SK-N-SH treated with all-trans-retinoic acid at 6 μM for 48 hours (cell line): Measurements from ENCODE around the gene LGALS7.
"Not testable (repeated sequence)": the region's sequence is repeated elsewhere in the genome, so short reads cannot be mapped to it uniquely, and the experiment has no call there.

Experiments
- ATAC-seq: fragments of 200-7000 bp; cut with Tn5 transposase; 3 replicates; pipeline ENCODE4 v1.9.1; 2020; ENCODE audit warnings: mild to moderate bottlenecking, moderate library complexity
- BACH2 ChIP-seq: fragments of 250-450 bp; sonication (Bioruptor Pico); IDR thresholded peaks from 2 replicates; pipeline ENCODE4 v1.9.0; 2021; ENCODE audit warnings: mild to moderate bottlenecking, borderline replicate concordance
- CSDC2 ChIP-seq: fragments of 250-450 bp; sonication (Bioruptor Pico); IDR thresholded peaks from 2 replicates; pipeline ENCODE4 v1.5.0; 2020; ENCODE audit warnings: mild to moderate bottlenecking, moderate library complexity
- ESRRG ChIP-seq: fragments of 250-450 bp; sonication (Bioruptor Pico); IDR thresholded peaks from 2 replicates; pipeline ENCODE4 v1.6.1; 2021; ENCODE audit warnings: mild to moderate bottlenecking
- ISL1 ChIP-seq: fragments of 250-450 bp; sonication (Bioruptor Pico); IDR thresholded peaks from 2 replicates; pipeline ENCODE4 v2.1.2; 2022; ENCODE audit warnings: mild to moderate bottlenecking, moderate library complexity
- OSR1 ChIP-seq: fragments of 250-450 bp; sonication (Bioruptor Pico); IDR thresholded peaks from 2 replicates; pipeline ENCODE4 v1.8.0; 2022; ENCODE audit warnings: moderate library complexity, mild to moderate bottlenecking, inconsistent platforms
- PPARA ChIP-seq: fragments of 250-450 bp; sonication (Bioruptor Pico); IDR thresholded peaks from 2 replicates; pipeline ENCODE4 v1.5.0; 2020; ENCODE audit warnings: mild to moderate bottlenecking, borderline replicate concordance
- RARB ChIP-seq: fragments of 250-450 bp; sonication (Bioruptor Pico); IDR thresholded peaks from 2 replicates; pipeline ENCODE4 v1.8.0; 2021; ENCODE audit warnings: mild to moderate bottlenecking, moderate library complexity
- SNAI2 ChIP-seq: fragments of 250-450 bp; sonication (Bioruptor Pico); IDR thresholded peaks from 2 replicates; pipeline ENCODE4 v1.5.0; 2020; ENCODE audit warnings: mild to moderate bottlenecking, moderate library complexity
- TCF4 ChIP-seq: fragments of 250-450 bp; sonication (Bioruptor Pico); IDR thresholded peaks from 2 replicates; pipeline ENCODE4 v1.8.0; 2021; ENCODE audit warnings: mild to moderate bottlenecking, moderate library complexity, borderline replicate concordance
- TOX ChIP-seq: fragments of 250-450 bp; sonication (Bioruptor Pico); IDR thresholded peaks from 2 replicates; pipeline ENCODE4 v1.8.0; 2021; ENCODE audit warnings: mild to moderate bottlenecking, moderate library complexity, borderline replicate concordance
- ZC3H10 ChIP-seq: fragments of 250-450 bp; sonication (Bioruptor Pico); IDR thresholded peaks from 2 replicates; pipeline ENCODE4 v1.5.1; 2021; ENCODE audit warnings: mild to moderate bottlenecking, moderate library complexity
- ZFP3 ChIP-seq: fragments of 250-450 bp; sonication (Bioruptor Pico); IDR thresholded peaks from 2 replicates; pipeline ENCODE4 v1.5.0; 2020; ENCODE audit warnings: mild to moderate bottlenecking, moderate library complexity
- ZFP30 ChIP-seq: fragments of 450-650 bp; formaldehyde crosslinking; IDR thresholded peaks from 2 replicates; pipeline ENCODE4 v1.5.0; 2022; ENCODE audit warnings: mild to moderate bottlenecking, moderate library complexity
- ZNF565 ChIP-seq: fragments of 450-650 bp; formaldehyde crosslinking; conservative IDR thresholded peaks from 2 replicates; pipeline ENCODE4 v1.5.0; 2020; ENCODE audit warnings: low read depth, mild to moderate bottlenecking, moderate library complexity
- ZNF70 ChIP-seq: fragments of 450-650 bp; formaldehyde crosslinking; IDR thresholded peaks from 2 replicates; pipeline ENCODE4 v1.5.0; 2020; ENCODE audit warnings: mild to moderate bottlenecking, moderate library complexity
- ZNF8 ChIP-seq: fragments of 450-650 bp; formaldehyde crosslinking; IDR thresholded peaks from 2 replicates; pipeline ENCODE4 v1.5.0; 2020; ENCODE audit warnings: mild to moderate bottlenecking, moderate library complexity
- TF ChIP-seq, protein P1 (sequence below): fragments of 250-450 bp; sonication (Bioruptor Pico); IDR thresholded peaks from 2 replicates; pipeline ENCODE4 v1.5.1; 2020; ENCODE audit warnings: low read depth, mild to moderate bottlenecking, moderate library complexity
- TF ChIP-seq, protein P2 (sequence below): fragments of 250-450 bp; sonication (Bioruptor Pico); IDR thresholded peaks from 2 replicates; pipeline ENCODE4 v1.5.1; 2021; ENCODE audit warnings: mild to moderate bottlenecking, moderate library complexity
- TF ChIP-seq, protein P3 (sequence below): fragments of 250-450 bp; sonication (Bioruptor Pico); IDR thresholded peaks from 2 replicates; pipeline ENCODE4 v1.8.0; 2021; ENCODE audit warnings: low read depth, mild to moderate bottlenecking, moderate library complexity, borderline replicate concordance
- TF ChIP-seq, protein P4 (sequence below): fragments of 250-450 bp; sonication (Bioruptor Pico); IDR thresholded peaks from 2 replicates; pipeline ENCODE4 v1.5.0; 2020; ENCODE audit warnings: mild to moderate bottlenecking, moderate library complexity

Gene LGALS7

DNA sequence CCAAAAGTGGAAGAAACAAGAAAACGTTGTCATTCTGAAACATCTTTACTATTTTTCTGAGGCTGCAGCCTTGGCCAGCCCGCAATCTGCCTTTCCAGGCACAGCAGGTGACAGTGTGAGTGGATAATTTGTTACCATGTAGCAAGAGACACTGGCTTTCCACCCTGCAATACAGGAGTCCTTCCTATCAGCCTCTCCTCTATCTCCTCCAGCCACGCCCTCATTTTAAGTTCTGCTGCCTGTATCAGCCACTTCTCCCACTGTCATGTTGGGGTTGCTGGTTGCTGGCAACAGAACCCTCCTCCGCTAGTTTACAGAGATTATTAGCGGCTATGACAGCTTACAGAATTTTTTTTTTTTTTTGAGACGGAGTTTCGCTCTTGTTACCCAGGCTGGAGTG, 7.7 kb upstream of the LGALS7 start:
- TF ChIP-seq ISL1 (CRISPR knock-in tag) (no peak), PPARA (CRISPR knock-in tag) (no peak)
- ATAC-seq = no peak

DNA sequence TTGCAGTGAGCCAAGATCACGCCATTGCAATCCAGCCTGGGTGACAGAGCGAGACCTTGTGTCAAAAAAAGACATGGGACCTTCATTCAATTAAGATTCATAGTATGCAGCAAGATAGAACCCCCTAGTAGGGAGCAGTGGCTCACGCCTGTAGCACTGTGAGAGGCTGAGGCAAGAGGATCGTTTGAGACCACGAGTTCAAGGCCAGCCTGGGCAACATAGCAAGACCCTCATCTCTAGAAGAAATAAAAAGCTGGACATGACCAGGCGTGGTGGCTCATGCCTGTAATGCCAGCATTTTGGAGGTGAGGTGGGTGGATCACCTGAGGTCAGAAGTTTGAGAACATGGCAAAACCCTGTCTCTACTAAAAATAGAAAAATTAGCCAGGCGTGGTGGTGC, 7.1 kb upstream of the LGALS7 start:
- TF ChIP-seq TCF4 (CRISPR knock-in tag) (no peak), ZNF565 (no peak), CSDC2 (CRISPR knock-in tag) (no peak), RARB (no peak), OSR1 (CRISPR knock-in tag) (no peak), BACH2 (CRISPR knock-in tag) (no peak), ZNF8 (CRISPR knock-in tag) (no peak), ESRRG (CRISPR knock-in tag) (no peak), TOX (CRISPR knock-in tag) (no peak), SNAI2 (CRISPR knock-in tag) (no peak), ZNF70 (CRISPR knock-in tag) (no peak), ZC3H10 (CRISPR knock-in tag) (no peak), PPARA (CRISPR knock-in tag) (no peak), ISL1 (CRISPR knock-in tag) (no peak), ZFP30 (CRISPR knock-in tag) (no peak), ZFP3 (CRISPR knock-in tag) (no peak)
- TF ChIP-seq, protein P1, sequence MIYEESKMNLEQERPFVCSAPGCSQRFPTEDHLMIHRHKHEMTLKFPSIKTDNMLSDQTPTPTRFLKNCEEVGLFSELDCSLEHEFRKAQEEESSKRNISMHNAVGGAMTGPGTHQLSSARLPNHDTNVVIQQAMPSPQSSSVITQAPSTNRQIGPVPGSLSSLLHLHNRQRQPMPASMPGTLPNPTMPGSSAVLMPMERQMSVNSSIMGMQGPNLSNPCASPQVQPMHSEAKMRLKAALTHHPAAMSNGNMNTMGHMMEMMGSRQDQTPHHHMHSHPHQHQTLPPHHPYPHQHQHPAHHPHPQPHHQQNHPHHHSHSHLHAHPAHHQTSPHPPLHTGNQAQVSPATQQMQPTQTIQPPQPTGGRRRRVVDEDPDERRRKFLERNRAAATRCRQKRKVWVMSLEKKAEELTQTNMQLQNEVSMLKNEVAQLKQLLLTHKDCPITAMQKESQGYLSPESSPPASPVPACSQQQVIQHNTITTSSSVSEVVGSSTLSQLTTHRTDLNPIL (CRISPR knock-in tag) = no peak
- TF ChIP-seq, protein P2, sequence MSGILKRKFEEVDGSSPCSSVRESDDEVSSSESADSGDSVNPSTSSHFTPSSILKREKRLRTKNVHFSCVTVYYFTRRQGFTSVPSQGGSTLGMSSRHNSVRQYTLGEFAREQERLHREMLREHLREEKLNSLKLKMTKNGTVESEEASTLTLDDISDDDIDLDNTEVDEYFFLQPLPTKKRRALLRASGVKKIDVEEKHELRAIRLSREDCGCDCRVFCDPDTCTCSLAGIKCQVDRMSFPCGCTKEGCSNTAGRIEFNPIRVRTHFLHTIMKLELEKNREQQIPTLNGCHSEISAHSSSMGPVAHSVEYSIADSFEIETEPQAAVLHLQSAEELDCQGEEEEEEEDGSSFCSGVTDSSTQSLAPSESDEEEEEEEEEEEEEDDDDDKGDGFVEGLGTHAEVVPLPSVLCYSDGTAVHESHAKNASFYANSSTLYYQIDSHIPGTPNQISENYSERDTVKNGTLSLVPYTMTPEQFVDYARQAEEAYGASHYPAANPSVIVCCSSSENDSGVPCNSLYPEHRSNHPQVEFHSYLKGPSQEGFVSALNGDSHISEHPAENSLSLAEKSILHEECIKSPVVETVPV (CRISPR knock-in tag) = no peak
- TF ChIP-seq, protein P3, sequence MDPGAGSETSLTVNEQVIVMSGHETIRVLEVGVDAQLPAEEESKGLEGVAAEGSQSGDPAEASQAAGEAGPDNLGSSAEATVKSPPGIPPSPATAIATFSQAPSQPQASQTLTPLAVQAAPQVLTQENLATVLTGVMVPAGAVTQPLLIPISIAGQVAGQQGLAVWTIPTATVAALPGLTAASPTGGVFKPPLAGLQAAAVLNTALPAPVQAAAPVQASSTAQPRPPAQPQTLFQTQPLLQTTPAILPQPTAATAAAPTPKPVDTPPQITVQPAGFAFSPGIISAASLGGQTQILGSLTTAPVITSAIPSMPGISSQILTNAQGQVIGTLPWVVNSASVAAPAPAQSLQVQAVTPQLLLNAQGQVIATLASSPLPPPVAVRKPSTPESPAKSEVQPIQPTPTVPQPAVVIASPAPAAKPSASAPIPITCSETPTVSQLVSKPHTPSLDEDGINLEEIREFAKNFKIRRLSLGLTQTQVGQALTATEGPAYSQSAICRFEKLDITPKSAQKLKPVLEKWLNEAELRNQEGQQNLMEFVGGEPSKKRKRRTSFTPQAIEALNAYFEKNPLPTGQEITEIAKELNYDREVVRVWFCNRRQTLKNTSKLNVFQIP (CRISPR knock-in tag) = no peak
- no peak for ATAC-seq

DNA sequence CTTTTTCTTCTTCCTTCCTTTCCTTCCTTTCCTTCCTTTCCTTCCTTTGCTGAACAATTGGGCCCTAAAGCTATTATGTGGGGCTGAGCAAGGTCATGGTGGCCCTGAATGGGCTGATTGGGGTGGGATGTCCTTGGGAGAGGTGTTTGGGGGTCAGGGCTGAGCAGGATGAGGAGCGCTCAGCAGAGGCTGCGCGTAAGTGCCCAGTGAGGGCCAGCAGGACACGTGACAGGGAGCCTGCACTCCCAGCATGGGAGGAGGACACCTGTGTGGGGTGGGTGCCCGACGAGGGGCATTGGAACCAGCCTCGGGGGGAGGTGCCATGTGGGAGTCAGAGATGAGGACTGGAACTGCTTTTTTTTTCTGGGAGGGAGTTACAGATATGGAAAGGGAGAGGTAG, 5.4 kb upstream of the LGALS7 start:
- no peak for ATAC-seq
- TF ChIP-seq, protein P4, sequence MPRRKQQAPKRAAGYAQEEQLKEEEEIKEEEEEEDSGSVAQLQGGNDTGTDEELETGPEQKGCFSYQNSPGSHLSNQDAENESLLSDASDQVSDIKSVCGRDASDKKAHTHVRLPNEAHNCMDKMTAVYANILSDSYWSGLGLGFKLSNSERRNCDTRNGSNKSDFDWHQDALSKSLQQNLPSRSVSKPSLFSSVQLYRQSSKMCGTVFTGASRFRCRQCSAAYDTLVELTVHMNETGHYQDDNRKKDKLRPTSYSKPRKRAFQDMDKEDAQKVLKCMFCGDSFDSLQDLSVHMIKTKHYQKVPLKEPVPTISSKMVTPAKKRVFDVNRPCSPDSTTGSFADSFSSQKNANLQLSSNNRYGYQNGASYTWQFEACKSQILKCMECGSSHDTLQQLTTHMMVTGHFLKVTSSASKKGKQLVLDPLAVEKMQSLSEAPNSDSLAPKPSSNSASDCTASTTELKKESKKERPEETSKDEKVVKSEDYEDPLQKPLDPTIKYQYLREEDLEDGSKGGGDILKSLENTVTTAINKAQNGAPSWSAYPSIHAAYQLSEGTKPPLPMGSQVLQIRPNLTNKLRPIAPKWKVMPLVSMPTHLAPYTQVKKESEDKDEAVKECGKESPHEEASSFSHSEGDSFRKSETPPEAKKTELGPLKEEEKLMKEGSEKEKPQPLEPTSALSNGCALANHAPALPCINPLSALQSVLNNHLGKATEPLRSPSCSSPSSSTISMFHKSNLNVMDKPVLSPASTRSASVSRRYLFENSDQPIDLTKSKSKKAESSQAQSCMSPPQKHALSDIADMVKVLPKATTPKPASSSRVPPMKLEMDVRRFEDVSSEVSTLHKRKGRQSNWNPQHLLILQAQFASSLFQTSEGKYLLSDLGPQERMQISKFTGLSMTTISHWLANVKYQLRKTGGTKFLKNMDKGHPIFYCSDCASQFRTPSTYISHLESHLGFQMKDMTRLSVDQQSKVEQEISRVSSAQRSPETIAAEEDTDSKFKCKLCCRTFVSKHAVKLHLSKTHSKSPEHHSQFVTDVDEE = no peak
- TF ChIP-seq TCF4 (CRISPR knock-in tag) (no peak), ZNF8 (CRISPR knock-in tag) (no peak)
- TF ChIP-seq, protein P2 (CRISPR knock-in tag) = no peak

DNA sequence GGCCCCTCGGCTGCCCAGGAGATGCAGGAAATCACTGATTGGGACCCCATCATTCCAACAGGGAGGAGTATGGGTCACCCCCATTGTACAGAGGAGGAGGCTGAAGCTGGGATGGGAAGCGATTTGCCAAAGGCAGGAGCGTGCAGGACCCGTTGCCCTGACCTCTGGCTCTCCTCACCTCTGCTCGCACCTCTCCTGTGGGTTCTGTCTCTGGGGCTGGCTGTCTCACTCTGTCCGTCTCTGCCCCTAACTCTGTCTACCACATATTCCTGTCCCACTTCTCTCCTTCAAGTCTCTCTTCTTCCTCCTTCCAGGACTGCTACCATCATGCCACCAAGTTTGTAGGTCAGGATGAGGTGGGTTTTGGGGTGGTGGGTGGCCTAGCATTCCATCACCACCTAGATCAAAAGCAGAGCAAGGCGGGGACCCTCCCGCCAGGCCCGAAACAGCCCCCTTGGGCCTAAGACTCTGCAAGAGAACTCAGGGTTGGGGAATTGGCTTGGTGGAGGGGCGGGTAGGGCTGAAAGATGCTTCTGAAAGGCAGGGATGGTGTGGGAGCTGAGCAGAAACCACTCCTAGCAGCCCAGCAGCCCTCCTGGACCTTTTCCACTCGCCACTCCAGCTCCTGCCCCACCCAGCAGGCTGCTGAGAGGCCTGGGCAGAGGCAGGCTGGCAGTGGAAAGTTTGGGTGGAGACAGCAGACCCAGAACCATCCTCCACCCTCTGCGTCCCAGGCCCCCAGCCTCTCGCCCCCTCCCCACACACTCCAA, 1.0 kb upstream of the LGALS7 start:
- TF ChIP-seq TCF4 (CRISPR knock-in tag) (no peak), OSR1 (CRISPR knock-in tag) (no peak), BACH2 (CRISPR knock-in tag) (no peak)
- TF ChIP-seq, protein P1 (CRISPR knock-in tag) = no peak
- no peak for ATAC-seq

DNA sequence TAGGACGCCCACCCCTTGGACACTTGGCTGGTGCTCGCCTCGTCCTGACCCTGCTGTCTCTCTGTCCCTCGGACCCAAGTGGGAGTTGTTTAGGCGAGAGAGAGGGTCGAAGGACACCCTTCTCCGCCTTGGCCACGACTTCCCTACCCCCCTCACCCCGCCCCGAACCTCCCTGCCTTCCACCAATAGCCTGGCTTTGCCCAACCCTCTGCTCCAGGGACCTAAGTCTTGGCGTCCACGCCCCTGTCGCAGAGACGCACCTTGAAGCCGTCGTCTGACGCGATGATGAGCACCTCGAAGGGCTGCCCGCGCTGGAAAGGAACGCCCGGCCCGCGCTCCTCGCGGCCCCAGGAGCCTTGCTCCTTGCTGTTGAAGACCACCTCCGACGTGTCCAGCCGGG, 1.7 kb downstream of the LGALS7 start:
- not testable (repeated sequence) for ATAC-seq

DNA sequence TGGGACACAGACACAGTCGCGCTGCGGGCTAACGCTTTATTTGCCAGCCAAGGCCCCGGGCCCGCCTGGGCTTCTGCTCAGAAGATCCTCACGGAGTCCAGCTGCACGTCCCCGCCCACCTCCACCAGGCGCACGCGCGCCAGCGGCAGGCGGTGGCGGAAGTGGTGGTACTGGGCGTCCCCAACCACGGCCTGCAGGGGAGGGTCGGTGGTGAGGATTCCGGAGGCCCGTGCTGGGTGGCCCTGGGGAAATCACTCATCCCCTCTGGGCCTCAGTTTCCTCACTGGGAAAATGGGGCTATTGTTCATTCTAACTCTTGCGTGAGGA, 2.4 kb downstream of the LGALS7 start:
- ATAC-seq = peak; percentile 80

DNA sequence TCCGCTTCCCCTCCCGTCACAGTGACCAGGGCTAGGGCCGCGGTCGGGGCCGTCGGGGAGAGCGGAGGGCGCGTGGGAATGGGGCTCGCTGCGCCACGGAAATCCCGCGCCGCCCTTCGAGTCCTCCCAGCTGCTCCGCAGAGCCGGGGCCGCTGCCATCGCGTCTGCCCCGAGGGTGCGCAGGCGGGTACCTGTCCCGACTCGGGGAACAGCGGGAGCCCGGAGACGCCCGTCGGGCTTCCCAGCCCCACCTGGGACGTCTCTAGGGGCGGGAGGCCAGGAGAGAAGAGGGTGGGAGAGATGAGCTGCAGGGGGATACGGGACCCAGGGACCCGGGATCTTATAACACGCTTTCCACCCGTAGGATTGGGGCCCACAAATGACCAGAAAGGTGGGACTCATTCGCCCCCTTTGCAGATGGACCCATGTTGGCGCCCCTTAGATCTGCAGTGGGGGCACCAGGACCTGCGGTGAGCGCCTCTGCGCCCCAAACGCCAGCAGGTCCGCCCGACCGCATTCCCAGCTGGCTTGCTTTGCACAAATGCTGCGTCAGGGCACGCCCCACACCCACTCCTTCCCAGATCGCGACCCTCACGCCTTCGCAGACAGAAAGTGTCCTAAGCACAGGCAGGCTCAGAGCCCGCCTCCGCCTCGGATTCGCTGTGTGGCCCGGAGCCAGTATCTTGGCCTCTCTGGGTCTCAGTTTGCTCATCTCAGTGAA, 2.9 kb downstream of the LGALS7 start:
- ATAC-seq = peak; percentile 30; the same call in 2 of the 3 replicates
